HepG2 (cell line): ENCODE results near the gene TPSD1. TPM values are rescaled to one million over a fixed set of nuclear protein-coding genes. Genes with fewer than 3 reads are reported as not detected.
"Not testable (repeated sequence)": the region's sequence is repeated elsewhere in the genome, so short reads cannot be mapped to it uniquely, and the experiment has no call there.

Source experiments
- ATAC-seq: fragments of 200-7000 bp; cut with Tn5 transposase; 3 replicates; pipeline ENCODE4 v1.9.1; 2020; ENCODE audit warnings: mild to moderate bottlenecking, moderate library complexity
- BruUV-seq: library from RNA; stranded (reverse); fragments of 400-500 nt; replicated peaks from 2 replicates; lab custom pipeline; 2021; lab: Mats Ljungman, UMichigan
- CTCF ChIA-PET: fragments of 300-600 bp; formaldehyde crosslinking; extraction: SDS; loops from one replicate; lab custom pipeline; 2021; ENCODE audit warnings: low total read pairs, inconsistent platforms, low intra/inter-chr PET ratio; lab: Yijun Ruan, JAX
- POLR2A ChIA-PET: fragments of 350-600 bp; sonication (Branson Sonifier 250); formaldehyde crosslinking; loops from one replicate; lab custom pipeline; 2020; ENCODE audit warnings: antibody characterized with exemption, inconsistent platforms; lab: Yijun Ruan, JAX
- DNase-seq: peaks from one replicate; pipeline ENCODE4 v3.0.0-alpha.2; 2015; ENCODE audit warnings: low spot score
- FAIRE-seq: peaks from 3 replicates; lab custom pipeline; 2011; peaks lifted over from hg19 to GRCh38; lab: Jason Lieb, UNC
- H2AFZ ChIP-seq: one replicate; pipeline ENCODE4 v1.6.1; 2011; ENCODE audit warnings: low read length, inconsistent platforms
- H3K27ac ChIP-seq: fragments of 300-600 bp; 3 replicates; pipeline ENCODE4 v1.8.0; 2011; ENCODE audit warnings: mixed run types, mild to moderate bottlenecking, mixed read lengths, low read length, inconsistent platforms; ENCODE audit not compliant: insufficient read depth; ENCODE audit errors: extremely low read length
- H3K27me3 ChIP-seq, 2 experiments: fragments of 200-600 bp in 1 of 2; 2 replicates in 1 of 2; 3 replicates in 1 of 2; pipeline versions ENCODE4 v1.6.0 to v1.8.0; 2011; ENCODE audit warnings: low read length in 2 of 2, mild to moderate bottlenecking in 2 of 2, moderate library complexity in 2 of 2, inconsistent platforms in 1 of 2; ENCODE audit not compliant: insufficient read depth in 2 of 2, control insufficient read depth in 1 of 2
- H3K36me3 ChIP-seq, 2 experiments: fragments of 200-600 bp in 1 of 2; replicated peaks in 1 of 2; 2 replicates in 1 of 2; 3 replicates in 1 of 2; pipeline versions ENCODE4 v1.5.1 to v1.8.0; 2011; ENCODE audit warnings: low read length in 2 of 2, inconsistent platforms in 1 of 2; ENCODE audit not compliant: insufficient read depth in 2 of 2, control insufficient read depth in 1 of 2
- H3K4me1 ChIP-seq: 2 replicates; pipeline ENCODE4 v1.5.1; 2012; ENCODE audit warnings: low read length, inconsistent platforms; ENCODE audit not compliant: insufficient read depth
- H3K4me2 ChIP-seq: 2 replicates; pipeline ENCODE4 v1.6.0; 2011; ENCODE audit warnings: low read depth, low read length, inconsistent platforms
- H3K4me3 ChIP-seq, 3 experiments: fragments of 200-600 bp in 1 of 3; sonication (generic), shearing (Covaris generic) in 1 of 3; replicated peaks in 1 of 3; 2 replicates each; pipeline ENCODE4 v1.5.1; 2011 to 2016; ENCODE audit warnings: low read length in 3 of 3, inconsistent platforms in 2 of 3, low read depth in 2 of 3, mild to moderate bottlenecking in 2 of 3, control low read depth in 1 of 3, mixed read lengths in 1 of 3; ENCODE audit not compliant: insufficient read depth in 1 of 3
- H3K79me2 ChIP-seq: one replicate; pipeline ENCODE4 v1.6.1; 2011; ENCODE audit warnings: low read length, inconsistent platforms; ENCODE audit not compliant: insufficient read depth
- H3K9ac ChIP-seq: 2 replicates; pipeline ENCODE4 v1.6.0; 2011; ENCODE audit warnings: mild to moderate bottlenecking, low read depth, low read length, inconsistent platforms; ENCODE audit not compliant: insufficient read depth
- H3K9me3 ChIP-seq: 2 replicates; pipeline ENCODE4 v1.5.1; 2012; ENCODE audit warnings: mild to moderate bottlenecking, low read length
- H4K20me1 ChIP-seq: 2 replicates; pipeline ENCODE4 v1.6.0; 2011; ENCODE audit warnings: inconsistent platforms, mild to moderate bottlenecking, low read length, moderate library complexity; ENCODE audit not compliant: insufficient read depth
- WGBS: methylation state at CpG from one replicate; pipeline ENCODE4 v1.1.6; 2017; ENCODE audit warnings: low lambda C conversion rate; 5-methylcytosine and 5-hydroxymethylcytosine counted together
- in situ Hi-C: cut with HindIII; loops from 2 replicates; pipeline ENCODE4 v1.10.0; 2017; ENCODE audit warnings: low pct_unique_long_range_greater_than_20kb; ENCODE audit not compliant: extremely low pct_ligation_motif_present
- intact Hi-C: fragments of 100-400 bp; cut with micrococcal nuclease; formaldehyde crosslinking; loops from one replicate; pipeline ENCODE4 v1.10.0; 2022; ENCODE audit not compliant: unreplicated experiment
- polyA plus RNA-seq, 8 experiments: library from polyadenylated mRNA; depleted of rRNA in 3 of 8; stranded (reverse) in 7 of 8; unstranded in 1 of 8; fragments of >200 nt; fragmentation: Illumina TruSeq in 4 of 8; extraction: Trizol in 4 of 8; gene quantifications; 2 replicates each; pipeline versions ENCODE4 v1.2.1 to v1.2.3, GENCODE V29; 2011 to 2016; ENCODE audit warnings: low read depth in 4 of 8, missing spikeins in 1 of 8, mixed read lengths in 1 of 8; ENCODE audit not compliant: insufficient read depth in 1 of 8
- total RNA-seq, 5 experiments: library from RNA; depleted of rRNA; stranded (reverse); fragments of >200 nt; fragmentation: Illumina TruSeq; extraction: Trizol; gene quantifications; 2 replicates each; pipeline ENCODE4 v1.2.3, GENCODE V29; 2016; ENCODE audit warnings: low read depth in 1 of 5

Gene TPSD1
- total and polyA plus RNA-seq, 2 of the 13 experiments (the other 11 are each of a cell fraction or from before 2014, with no cell fraction given), result not detected

- Histone ChIP-seq H3K4me1 (peaks cover 10% of the 10 kb centered on the region), H3K27me3 (peaks cover 9 to 14% of the 10 kb centered on the region in 2 experiments; a peak in 4 of 5 replicates)
- H3K9me3 ChIP-seq, H3K36me3 ChIP-seq, H3K9ac ChIP-seq, FAIRE-seq, DNase-seq, H3K4me3 ChIP-seq, intact Hi-C loops, H4K20me1 ChIP-seq, BruUV-seq, H3K79me2 ChIP-seq, ATAC-seq, in situ Hi-C loops, H3K27ac ChIP-seq, H3K4me2 ChIP-seq, H2AFZ ChIP-seq, CTCF ChIA-PET, POLR2A ChIA-PET: not testable (repeated sequence)
- WGBS, result no CpG with 5 or more reads among the region's 13 CpGs
Observed at GRCh38 chr16:1229476-1229875, 26.4 kb upstream of the TPSD1 start.

GRCh38 chr16:1230084-1230470 is 25.8 kb upstream of the TPSD1 start, which contains the start of gene TPSB2:
Gene TPSB2, minus strand, starts transcription at chr16:1230184. Its CDS starts 233 bp downstream, at chr16:1229951.
- BruUV-seq, result not testable (repeated sequence)

GRCh38 chr16:1230471-1231212 is 25.2 kb upstream of the TPSD1 start:
- DNase-seq, H3K4me2 ChIP-seq, in situ Hi-C loops, H4K20me1 ChIP-seq, BruUV-seq, H3K36me3 ChIP-seq, POLR2A ChIA-PET, CTCF ChIA-PET, H3K9me3 ChIP-seq, H3K4me1 ChIP-seq, H3K27me3 ChIP-seq, H2AFZ ChIP-seq, FAIRE-seq, H3K4me3 ChIP-seq, intact Hi-C loops, H3K79me2 ChIP-seq, H3K9ac ChIP-seq, ATAC-seq, H3K27ac ChIP-seq: not testable (repeated sequence)
- 13% methylated on average over 1 of the region's 17 CpGs for WGBS

More at GRCh38 chr16:1230084-1230470, 25.8 kb upstream of the TPSD1 start, which contains the start of gene TPSB2:
- H3K4me2 ChIP-seq, FAIRE-seq, H3K27ac ChIP-seq, H3K36me3 ChIP-seq, H3K4me3 ChIP-seq, H3K9me3 ChIP-seq, H3K9ac ChIP-seq, ATAC-seq, POLR2A ChIA-PET, H4K20me1 ChIP-seq, H3K4me1 ChIP-seq, H2AFZ ChIP-seq, in situ Hi-C loops, CTCF ChIA-PET, DNase-seq, H3K79me2 ChIP-seq, intact Hi-C loops: not testable (repeated sequence)
- H3K27me3 ChIP-seq, result peaks cover 7 to 10% of the 10 kb centered on the region in 2 experiments; a peak in 4 of 5 replicates
- WGBS, result no CpG with 5 or more reads among the region's 11 CpGs

- H3K4me2 ChIP-seq, H3K79me2 ChIP-seq, H2AFZ ChIP-seq, POLR2A ChIA-PET, H4K20me1 ChIP-seq, H3K36me3 ChIP-seq, intact Hi-C loops, H3K9ac ChIP-seq, H3K27me3 ChIP-seq, FAIRE-seq, DNase-seq, in situ Hi-C loops, H3K9me3 ChIP-seq, BruUV-seq, H3K27ac ChIP-seq, ATAC-seq, H3K4me1 ChIP-seq, CTCF ChIA-PET, H3K4me3 ChIP-seq: not testable (repeated sequence)
- 34% methylated on average over 7 of the region's 7 CpGs for WGBS
Observed at GRCh38 chr16:1231301-1231700, 24.6 kb upstream of the TPSD1 start.
